HepG2 (cell line): ENCODE measurements around the gene GSPT1. TPM values are rescaled to one million over a fixed set of nuclear protein-coding genes. Genes with fewer than 3 reads are reported as not detected.

ENCODE experiments used
- ETV5 ChIP-seq: IDR thresholded peaks from 2 replicates; pipeline ENCODE4 v1.6.1; 2018; ENCODE audit warnings: missing biosample characterization, missing genetic modification reagents, inconsistent platforms, borderline replicate concordance
- HMG20A ChIP-seq: IDR thresholded peaks from 2 replicates; pipeline ENCODE4 v1.6.1; 2016; ENCODE audit warnings: borderline replicate concordance
- IRX3 ChIP-seq: sonication (generic); formaldehyde crosslinking; IDR thresholded peaks from 2 replicates; pipeline ENCODE4 v1.8.1; 2023; ENCODE audit warnings: mild to moderate bottlenecking, low read depth, missing genetic modification reagents, borderline replicate concordance
- ISL2 ChIP-seq: sonication (generic); formaldehyde crosslinking; IDR thresholded peaks from 2 replicates; pipeline ENCODE4 v1.5.0; 2020; ENCODE audit warnings: missing genetic modification reagents
- MAFK ChIP-seq, 2 experiments: IDR thresholded peaks in 1 of 2; conservative IDR thresholded peaks in 1 of 2; 2 replicates each; pipeline ENCODE4 v1.6.1; 2011; ENCODE audit warnings: improper control_type of control experiment in 2 of 2, low read length in 2 of 2
- PRMT3 ChIP-seq: sonication (generic); formaldehyde crosslinking; IDR thresholded peaks from 2 replicates; pipeline ENCODE4 v1.8.1; 2022; ENCODE audit warnings: low read depth, mild to moderate bottlenecking, moderate library complexity, missing genetic modification reagents, borderline replicate concordance
- SKI ChIP-seq: fragments of 450-650 bp; IDR thresholded peaks from one replicate; pipeline ENCODE4 v1.6.1; 2018; ENCODE audit warnings: mild to moderate bottlenecking; ENCODE audit not compliant: partially characterized antibody
- SSRP1 ChIP-seq: IDR thresholded peaks from 2 replicates; pipeline ENCODE4 v1.6.1; 2016; ENCODE audit warnings: control low read depth
- ZBTB3 ChIP-seq: sonication (generic); formaldehyde crosslinking; IDR thresholded peaks from 2 replicates; pipeline ENCODE4 v1.4.0; 2020; ENCODE audit warnings: low read depth, mild to moderate bottlenecking, moderate library complexity, missing genetic modification reagents, borderline replicate concordance
- ZNF335 ChIP-seq: sonication (generic); formaldehyde crosslinking; IDR thresholded peaks from 2 replicates; pipeline ENCODE4 v1.4.0; 2020; ENCODE audit warnings: missing genetic modification reagents
- ZNF33A ChIP-seq: sonication (generic); formaldehyde crosslinking; IDR thresholded peaks from 2 replicates; pipeline ENCODE4 v1.5.1; 2020; ENCODE audit warnings: missing genetic modification reagents, mild to moderate bottlenecking, moderate library complexity, borderline replicate concordance
- ZNF605 ChIP-seq: sonication (generic); formaldehyde crosslinking; IDR thresholded peaks from 2 replicates; pipeline ENCODE4 v1.8.0; 2022; ENCODE audit warnings: mild to moderate bottlenecking, missing genetic modification reagents
- ZNF674 ChIP-seq: sonication (generic); formaldehyde crosslinking; IDR thresholded peaks from 2 replicates; pipeline ENCODE4 v1.5.0; 2020; ENCODE audit warnings: low read depth, mild to moderate bottlenecking, missing genetic modification reagents
- ZNF839 ChIP-seq: sonication (generic); formaldehyde crosslinking; IDR thresholded peaks from 2 replicates; pipeline ENCODE4 v1.4.0; 2020; ENCODE audit warnings: missing genetic modification reagents, mild to moderate bottlenecking, borderline replicate concordance
- polyA plus RNA-seq, 8 experiments: library from polyadenylated mRNA; depleted of rRNA in 3 of 8; stranded (reverse) in 7 of 8; unstranded in 1 of 8; fragments of >200 nt; fragmentation: Illumina TruSeq in 4 of 8; extraction: Trizol in 4 of 8; gene quantifications; 2 replicates each; pipeline versions ENCODE4 v1.2.1 to v1.2.3, GENCODE V29; 2011 to 2016; ENCODE audit warnings: low read depth in 4 of 8, missing spikeins in 1 of 8, mixed read lengths in 1 of 8; ENCODE audit not compliant: insufficient read depth in 1 of 8
- total RNA-seq, 5 experiments: library from RNA; depleted of rRNA; stranded (reverse); fragments of >200 nt; fragmentation: Illumina TruSeq; extraction: Trizol; gene quantifications; 2 replicates each; pipeline ENCODE4 v1.2.3, GENCODE V29; 2016; ENCODE audit warnings: low read depth in 1 of 5
- TF ChIP-seq, protein P1 (sequence below): sonication (generic); formaldehyde crosslinking; IDR thresholded peaks from 2 replicates; pipeline ENCODE4 v1.4.0; 2020; ENCODE audit warnings: missing genetic modification reagents, borderline replicate concordance
- TF ChIP-seq, protein P2 (sequence below): sonication (generic); formaldehyde crosslinking; IDR thresholded peaks from 2 replicates; pipeline ENCODE4 v1.8.1; 2023; ENCODE audit warnings: missing genetic modification reagents, mild to moderate bottlenecking, borderline replicate concordance
- TF ChIP-seq, protein P3 (sequence below): IDR thresholded peaks from 2 replicates; pipeline ENCODE4 v1.6.1; 2016; ENCODE audit warnings: low read depth, missing genetic modification reagents, missing compliant biosample characterization
- TF ChIP-seq, protein P4 (sequence below): IDR thresholded peaks from 2 replicates; pipeline ENCODE4 v1.6.1; 2012; ENCODE audit warnings: inconsistent platforms

Gene GSPT1
- total and polyA plus RNA-seq, 2 of the 13 experiments (the other 11 are each of a cell fraction or from before 2014, with no cell fraction given): 120 to 316 TPM

DNA sequence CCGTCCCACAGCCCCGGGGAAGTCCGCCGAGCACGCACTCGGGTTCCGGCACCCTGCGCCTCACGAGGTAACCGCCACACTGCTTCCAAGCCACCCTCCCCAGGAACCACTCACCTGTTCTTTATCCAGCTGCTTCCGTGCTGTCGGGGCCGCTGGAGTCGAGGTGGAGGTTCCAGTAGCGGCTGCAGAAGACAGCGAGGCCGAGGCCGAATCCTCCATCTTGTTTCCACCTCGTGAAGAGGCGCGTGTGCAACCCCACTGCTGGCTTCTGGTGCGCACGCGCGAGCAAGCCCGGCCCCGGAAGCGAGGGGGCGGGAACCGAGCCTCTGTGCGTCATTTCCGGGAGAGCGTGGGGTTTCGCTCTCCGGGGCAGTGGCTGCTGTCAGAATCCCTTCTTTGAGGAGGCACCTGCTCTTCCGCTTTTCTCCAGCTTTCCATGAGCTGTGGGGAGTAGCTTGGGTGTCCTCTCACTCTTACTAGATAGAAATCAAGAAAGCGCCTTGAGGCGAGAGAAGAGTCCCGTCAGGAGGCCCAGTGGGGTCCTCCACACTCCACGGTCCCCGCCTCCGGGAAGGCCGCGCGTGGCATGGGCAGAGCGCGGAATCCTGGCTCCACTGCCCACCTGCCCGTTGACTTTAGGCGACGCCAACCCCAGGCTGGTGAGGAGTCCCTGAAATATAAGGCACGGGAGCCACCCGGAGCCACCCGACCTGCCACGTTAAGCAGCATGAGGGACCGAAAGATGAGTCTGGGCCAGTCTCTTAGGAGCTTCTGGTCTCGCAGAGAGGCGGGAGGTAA lies 64.3 kb downstream of the GSPT1 start, which contains the start of gene RSL1D1 (continued):
- TF ChIP-seq ISL2 (CRISPR knock-in tag): peak; percentile 69
- TF ChIP-seq, protein P1, sequence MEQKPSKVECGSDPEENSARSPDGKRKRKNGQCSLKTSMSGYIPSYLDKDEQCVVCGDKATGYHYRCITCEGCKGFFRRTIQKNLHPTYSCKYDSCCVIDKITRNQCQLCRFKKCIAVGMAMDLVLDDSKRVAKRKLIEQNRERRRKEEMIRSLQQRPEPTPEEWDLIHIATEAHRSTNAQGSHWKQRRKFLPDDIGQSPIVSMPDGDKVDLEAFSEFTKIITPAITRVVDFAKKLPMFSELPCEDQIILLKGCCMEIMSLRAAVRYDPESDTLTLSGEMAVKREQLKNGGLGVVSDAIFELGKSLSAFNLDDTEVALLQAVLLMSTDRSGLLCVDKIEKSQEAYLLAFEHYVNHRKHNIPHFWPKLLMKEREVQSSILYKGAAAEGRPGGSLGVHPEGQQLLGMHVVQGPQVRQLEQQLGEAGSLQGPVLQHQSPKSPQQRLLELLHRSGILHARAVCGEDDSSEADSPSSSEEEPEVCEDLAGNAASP (CRISPR knock-in tag): no peak; the same call in 1 of the 2 replicates
- peak; percentile 77 for TF ChIP-seq ETV5
- TF ChIP-seq PRMT3 (CRISPR knock-in tag): 0 out of 2 replicates have a peak, but pooled peaks have one; percentile 13
- peak; percentile 28 for TF ChIP-seq HMG20A (CRISPR knock-in tag)
- peak; percentile 84; the same call in 1 of the 2 replicates for TF ChIP-seq ZNF335 (CRISPR knock-in tag)
- TF ChIP-seq, protein P2, sequence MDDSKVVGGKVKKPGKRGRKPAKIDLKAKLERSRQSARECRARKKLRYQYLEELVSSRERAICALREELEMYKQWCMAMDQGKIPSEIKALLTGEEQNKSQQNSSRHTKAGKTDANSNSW: peak; percentile 90; the same call in 1 of the 2 replicates
- TF ChIP-seq, protein P3, sequence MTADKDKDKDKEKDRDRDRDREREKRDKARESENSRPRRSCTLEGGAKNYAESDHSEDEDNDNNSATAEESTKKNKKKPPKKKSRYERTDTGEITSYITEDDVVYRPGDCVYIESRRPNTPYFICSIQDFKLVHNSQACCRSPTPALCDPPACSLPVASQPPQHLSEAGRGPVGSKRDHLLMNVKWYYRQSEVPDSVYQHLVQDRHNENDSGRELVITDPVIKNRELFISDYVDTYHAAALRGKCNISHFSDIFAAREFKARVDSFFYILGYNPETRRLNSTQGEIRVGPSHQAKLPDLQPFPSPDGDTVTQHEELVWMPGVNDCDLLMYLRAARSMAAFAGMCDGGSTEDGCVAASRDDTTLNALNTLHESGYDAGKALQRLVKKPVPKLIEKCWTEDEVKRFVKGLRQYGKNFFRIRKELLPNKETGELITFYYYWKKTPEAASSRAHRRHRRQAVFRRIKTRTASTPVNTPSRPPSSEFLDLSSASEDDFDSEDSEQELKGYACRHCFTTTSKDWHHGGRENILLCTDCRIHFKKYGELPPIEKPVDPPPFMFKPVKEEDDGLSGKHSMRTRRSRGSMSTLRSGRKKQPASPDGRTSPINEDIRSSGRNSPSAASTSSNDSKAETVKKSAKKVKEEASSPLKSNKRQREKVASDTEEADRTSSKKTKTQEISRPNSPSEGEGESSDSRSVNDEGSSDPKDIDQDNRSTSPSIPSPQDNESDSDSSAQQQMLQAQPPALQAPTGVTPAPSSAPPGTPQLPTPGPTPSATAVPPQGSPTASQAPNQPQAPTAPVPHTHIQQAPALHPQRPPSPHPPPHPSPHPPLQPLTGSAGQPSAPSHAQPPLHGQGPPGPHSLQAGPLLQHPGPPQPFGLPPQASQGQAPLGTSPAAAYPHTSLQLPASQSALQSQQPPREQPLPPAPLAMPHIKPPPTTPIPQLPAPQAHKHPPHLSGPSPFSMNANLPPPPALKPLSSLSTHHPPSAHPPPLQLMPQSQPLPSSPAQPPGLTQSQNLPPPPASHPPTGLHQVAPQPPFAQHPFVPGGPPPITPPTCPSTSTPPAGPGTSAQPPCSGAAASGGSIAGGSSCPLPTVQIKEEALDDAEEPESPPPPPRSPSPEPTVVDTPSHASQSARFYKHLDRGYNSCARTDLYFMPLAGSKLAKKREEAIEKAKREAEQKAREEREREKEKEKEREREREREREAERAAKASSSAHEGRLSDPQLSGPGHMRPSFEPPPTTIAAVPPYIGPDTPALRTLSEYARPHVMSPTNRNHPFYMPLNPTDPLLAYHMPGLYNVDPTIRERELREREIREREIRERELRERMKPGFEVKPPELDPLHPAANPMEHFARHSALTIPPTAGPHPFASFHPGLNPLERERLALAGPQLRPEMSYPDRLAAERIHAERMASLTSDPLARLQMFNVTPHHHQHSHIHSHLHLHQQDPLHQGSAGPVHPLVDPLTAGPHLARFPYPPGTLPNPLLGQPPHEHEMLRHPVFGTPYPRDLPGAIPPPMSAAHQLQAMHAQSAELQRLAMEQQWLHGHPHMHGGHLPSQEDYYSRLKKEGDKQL (CRISPR knock-in tag): no peak
- TF ChIP-seq MAFK (conservative IDR thresholded peaks at IDR 0.05 in 1 of 2, IDR thresholded peaks at IDR 0.05 in 1 of 2; ENCODE audit: low read length in 2 of 2): peak; percentile 4 to 22; a peak in 1 of 4 replicates
- peak; percentile 18 for TF ChIP-seq SKI
- no peak for TF ChIP-seq ZNF33A (CRISPR knock-in tag)
- peak; percentile 93; the same call in 1 of the 2 replicates for TF ChIP-seq ZNF674 (CRISPR knock-in tag)
- TF ChIP-seq ZNF839 (CRISPR knock-in tag): no peak; the same call in 1 of the 2 replicates
- TF ChIP-seq IRX3 (CRISPR knock-in tag): no peak
- peak; percentile 90 for TF ChIP-seq ZNF605
- TF ChIP-seq SSRP1 (CRISPR knock-in tag): peak; percentile 25; the same call in 1 of the 2 replicates
- TF ChIP-seq ZBTB3: peak; percentile 16; the same call in 1 of the 2 replicates
- TF ChIP-seq, protein P4, sequence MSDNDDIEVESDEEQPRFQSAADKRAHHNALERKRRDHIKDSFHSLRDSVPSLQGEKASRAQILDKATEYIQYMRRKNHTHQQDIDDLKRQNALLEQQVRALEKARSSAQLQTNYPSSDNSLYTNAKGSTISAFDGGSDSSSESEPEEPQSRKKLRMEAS: peak; percentile 99
